Osteoblast (primary cell): ENCODE data around the gene LZTR1. TPM values are rescaled to one million over a fixed set of nuclear protein-coding genes. Genes with fewer than 3 reads are reported as not detected.

Source experiments
- DNase-seq: peaks from one replicate; pipeline ENCODE4 v3.0.0; 2011; ENCODE audit warnings: low spot score, mixed read lengths; ENCODE audit not compliant: insufficient read length; ENCODE audit errors: missing footprints
- H2AFZ ChIP-seq: 2 replicates; pipeline ENCODE4 v1.6.0; 2011; ENCODE audit warnings: mild to moderate bottlenecking, low read length
- H3K27ac ChIP-seq: 2 replicates; pipeline ENCODE4 v1.5.1; 2011; ENCODE audit warnings: mild to moderate bottlenecking, low read depth, low read length, moderate library complexity
- H3K27me3 ChIP-seq: 2 replicates; pipeline ENCODE4 v1.6.0; 2012; ENCODE audit warnings: mild to moderate bottlenecking, control low read depth, inconsistent platforms, low read length, moderate library complexity; ENCODE audit not compliant: insufficient read depth
- H3K36me3 ChIP-seq: 2 replicates; pipeline ENCODE4 v1.5.1; 2011; ENCODE audit warnings: mild to moderate bottlenecking, low read length, control low read depth, moderate library complexity; ENCODE audit not compliant: insufficient read depth
- H3K4me1 ChIP-seq: 2 replicates; pipeline ENCODE4 v1.5.1; 2011; ENCODE audit warnings: mild to moderate bottlenecking, low read length, control low read depth, moderate library complexity; ENCODE audit not compliant: insufficient read depth
- H3K4me2 ChIP-seq: 2 replicates; pipeline ENCODE4 v1.6.0; 2011; ENCODE audit warnings: mild to moderate bottlenecking, low read length; ENCODE audit not compliant: insufficient read depth
- H3K4me3 ChIP-seq: fragments of 200-600 bp; sonication (generic); 3 replicates; pipeline ENCODE4 v1.5.1; 2012; ENCODE audit warnings: mild to moderate bottlenecking, low read length, inconsistent platforms; ENCODE audit not compliant: insufficient read depth
- H3K79me2 ChIP-seq: 2 replicates; pipeline ENCODE4 v1.6.0; 2012; ENCODE audit warnings: mild to moderate bottlenecking, low read length, control low read depth, inconsistent platforms; ENCODE audit not compliant: insufficient read depth
- H3K9me3 ChIP-seq: 2 replicates; pipeline ENCODE4 v1.5.1; 2011; ENCODE audit warnings: low read depth, low read length, control low read depth
- H4K20me1 ChIP-seq: 2 replicates; pipeline ENCODE4 v1.6.0; 2012; ENCODE audit warnings: mild to moderate bottlenecking, low read length, control low read depth; ENCODE audit not compliant: insufficient read depth
- CTCF ChIP-seq: IDR thresholded peaks from 2 replicates; pipeline ENCODE4 v1.5.1; 2011; ENCODE audit warnings: mild to moderate bottlenecking, low read depth, low read length, moderate library complexity; ENCODE audit errors: extremely low read depth
- total RNA-seq: library from RNA; depleted of rRNA; stranded (reverse); fragments of >200 nt; gene quantifications from 2 replicates; pipeline ENCODE4 v1.2.3, GENCODE V29; 2012

The LZTR1 gene
- total RNA-seq, 1 donor = 56.8 TPM

- peaks cover 34% of the 10 kb centered on the region for H3K79me2 ChIP-seq
Measured at GRCh38 chr22:20980938-20981722, 967 bp upstream of the LZTR1 start.

GRCh38 chr22:20982563-20982882, 426 bp downstream of the LZTR1 start:
- Histone ChIP-seq H2AFZ (peak overlapping the region; percentile 91), H4K20me1 (peaks cover 6% of the 10 kb centered on the region), H3K27me3 (no peaks in the 10 kb centered on the region), H3K36me3 (peaks cover 22% of the 10 kb centered on the region), H3K27ac (peak overlapping the region; percentile 85), H3K79me2 (peaks cover 34% of the 10 kb centered on the region), H3K4me3 (peak overlapping the region; percentile 99), H3K4me1 (peaks cover 30% of the 10 kb centered on the region), H3K9me3 (peaks cover 7% of the 10 kb centered on the region), H3K4me2 (peak overlapping the region; percentile 97)
- no peak for DNase-seq
- TF ChIP-seq CTCF = no peak

More at GRCh38 chr22:20980938-20981722, 967 bp upstream of the LZTR1 start:
- H3K9me3 ChIP-seq = peaks cover 7% of the 10 kb centered on the region
- H4K20me1 ChIP-seq = peaks cover 6% of the 10 kb centered on the region
- H3K4me3 ChIP-seq = peak overlapping the region; percentile 99
- H3K27me3 ChIP-seq = no peaks in the 10 kb centered on the region
- H3K4me2 ChIP-seq = peak overlapping the region; percentile 97
- peak overlapping the region; percentile 91 for H2AFZ ChIP-seq
- TF ChIP-seq CTCF = no peak
- H3K4me1 ChIP-seq = peaks cover 30% of the 10 kb centered on the region
- no peak for DNase-seq
- peak overlapping the region; percentile 85 for H3K27ac ChIP-seq
- peaks cover 12% of the 10 kb centered on the region for H3K36me3 ChIP-seq

- Histone ChIP-seq H4K20me1 (peaks cover 6% of the 10 kb centered on the region), H3K36me3 (peaks cover 29% of the 10 kb centered on the region), H3K4me1 (peaks cover 30% of the 10 kb centered on the region), H3K27me3 (no peaks in the 10 kb centered on the region), H3K4me2 (peak overlapping the region; percentile 97), H3K79me2 (peaks cover 34% of the 10 kb centered on the region), H2AFZ (peak overlapping the region; percentile 51), H3K4me3 (peak overlapping the region; percentile 99), H3K27ac (peak overlapping the region; percentile 85), H3K9me3 (peaks cover 7% of the 10 kb centered on the region)
- no peak for TF ChIP-seq CTCF
- DNase-seq = no peak
Measured at GRCh38 chr22:20983081-20983771, 1.1 kb downstream of the LZTR1 start.

- no peak for DNase-seq
- peaks cover 34% of the 10 kb centered on the region for H3K79me2 ChIP-seq
- no peaks in the 10 kb centered on the region for H3K9me3 ChIP-seq
- peaks cover 38% of the 10 kb centered on the region for H3K36me3 ChIP-seq
- no peaks in the 10 kb centered on the region for H3K27me3 ChIP-seq
- H3K4me1 ChIP-seq = peaks cover 20% of the 10 kb centered on the region
- no peak for TF ChIP-seq CTCF
- no peak overlapping the region for H3K4me2 ChIP-seq
- H3K4me3 ChIP-seq = no peak overlapping the region
- no peak overlapping the region for H3K27ac ChIP-seq
- no peak overlapping the region for H2AFZ ChIP-seq
- peaks cover 6% of the 10 kb centered on the region for H4K20me1 ChIP-seq
Measured at GRCh38 chr22:20985720-20986119, 3.6 kb downstream of the LZTR1 start.
